Esophagus squamous epithelium (tissue), 4 donors: ENCODE data around the gene GPX7.

Source experiments
- CTCF ChIP-seq, 6 experiments: fragments of 450-650 bp in 4 of 6; fragments of 200-600 bp in 2 of 6; sonication (generic) in 2 of 6; IDR thresholded peaks; one replicate each; pipeline ENCODE4 v1.5.1; 2016 to 2019; ENCODE audit warnings: antibody characterized with exemption in 6 of 6, mild to moderate bottlenecking in 4 of 6, moderate library complexity in 4 of 6
- POLR2A ChIP-seq, 4 donors: fragments of 450-650 bp; IDR thresholded peaks; one replicate each; pipeline ENCODE4 v1.6.1; 2017; ENCODE audit warnings: antibody characterized with exemption in 4 of 4, mild to moderate bottlenecking in 4 of 4, moderate library complexity in 3 of 4

- TF ChIP-seq CTCF (IDR thresholded peaks at IDR 0.05), result no peak
- TF ChIP-seq POLR2A (IDR thresholded peaks at IDR 0.05), result no peak
Measured at GRCh38 chr1:52629667-52630066, 27.5 kb downstream of the GPX7 start.
